H1 (cell line): Measurements from ENCODE around the gene PPP1R12A. TPM values are rescaled to one million over a fixed set of nuclear protein-coding genes. Genes with fewer than 3 reads are reported as not detected.
A peak's percentile ranks its signal among the peaks of the same experiment; 100 is the strongest.

Experiments
- CTCF ChIA-PET: fragments of 300-600 bp; sonication (Branson Sonifier 250); formaldehyde crosslinking; loops from one replicate; lab custom pipeline; 2021; ENCODE audit not compliant: partially characterized antibody; lab: Charles Lee
- POLR2A ChIA-PET: fragments of 300-600 bp; sonication (Branson Sonifier 250); formaldehyde crosslinking; loops from one replicate; lab custom pipeline; 2021; ENCODE audit warnings: inconsistent platforms; ENCODE audit not compliant: partially characterized antibody; lab: Charles Lee
- DNase-seq, 2 experiments: peaks; one replicate each; pipeline versions ENCODE4 v3.0.0 to v3.0.0-alpha.2; 2010 to 2022; ENCODE audit warnings: low spot score in 2 of 2, low read depth in 1 of 2, mixed read lengths in 1 of 2
- FAIRE-seq: peaks from 2 replicates; lab custom pipeline; 2011; peaks lifted over from hg19 to GRCh38; lab: Jason Lieb, UNC
- H2AFZ ChIP-seq: 2 replicates; pipeline ENCODE4 v1.8.1; 2012; ENCODE audit warnings: low read length, inconsistent platforms
- H2AK5ac ChIP-seq: 2 replicates; pipeline ENCODE4 v1.6.1; 2013; ENCODE audit warnings: low read depth, low read length
- H2BK120ac ChIP-seq: replicated peaks from 2 replicates; pipeline ENCODE3; 2013; ENCODE audit warnings: low read depth, low read length, inconsistent platforms
- H2BK12ac ChIP-seq: 2 replicates; pipeline ENCODE4 v1.6.1; 2013; ENCODE audit warnings: low read depth, low read length
- H2BK15ac ChIP-seq: 2 replicates; pipeline ENCODE4 v1.6.1; 2013; ENCODE audit warnings: low read length
- H2BK20ac ChIP-seq: 2 replicates; pipeline ENCODE4 v1.6.1; 2013; ENCODE audit warnings: low read length
- H2BK5ac ChIP-seq: 2 replicates; pipeline ENCODE4 v1.6.1; 2013; ENCODE audit warnings: low read depth, low read length
- H3K14ac ChIP-seq: 2 replicates; pipeline ENCODE4 v1.6.1; 2013; ENCODE audit warnings: inconsistent platforms; ENCODE audit not compliant: insufficient read length
- H3K18ac ChIP-seq: 2 replicates; pipeline ENCODE4 v1.6.1; 2013; ENCODE audit warnings: low read length; ENCODE audit errors: extremely low read depth
- H3K23ac ChIP-seq: 2 replicates; pipeline ENCODE4 v1.6.1; 2013; ENCODE audit warnings: inconsistent platforms; ENCODE audit not compliant: insufficient read length
- H3K23me2 ChIP-seq: 2 replicates; pipeline ENCODE4 v1.6.1; 2013; ENCODE audit warnings: low read depth, low read length
- H3K27ac ChIP-seq: 2 replicates; pipeline ENCODE4 v1.6.1; 2011; ENCODE audit warnings: low read depth, low read length, inconsistent platforms
- H3K27me3 ChIP-seq, 4 experiments: replicated peaks in 1 of 4; 1 replicate in 1 of 4; 2 replicates in 3 of 4; pipeline versions ENCODE4 v1.6.1 to v1.8.1; 2011 to 2013; ENCODE audit warnings: low read length in 3 of 4, mild to moderate bottlenecking in 3 of 4, inconsistent platforms in 2 of 4, mixed read lengths in 2 of 4, moderate library complexity in 1 of 4; ENCODE audit not compliant: control insufficient read depth in 3 of 4, insufficient read depth in 3 of 4; ENCODE audit errors: extremely low read depth in 1 of 4
- H3K36me3 ChIP-seq, 4 experiments: 2 replicates each; pipeline versions ENCODE4 v1.6.1 to v1.8.1; 2011 to 2013; ENCODE audit warnings: mild to moderate bottlenecking in 4 of 4, low read length in 3 of 4, moderate library complexity in 2 of 4, control low read depth in 1 of 4, inconsistent platforms in 1 of 4; ENCODE audit not compliant: insufficient read depth in 4 of 4, control insufficient read depth in 2 of 4
- H3K4ac ChIP-seq: replicated peaks from 2 replicates; pipeline ENCODE3; 2013; ENCODE audit warnings: low read length, low read depth, mixed read lengths, inconsistent platforms; ENCODE audit not compliant: insufficient read length
- H3K4me1 ChIP-seq, 4 experiments: replicated peaks in 1 of 4; 1 replicate in 1 of 4; 2 replicates in 3 of 4; pipeline versions ENCODE4 v1.6.1 to v1.8.1; 2011 to 2013; ENCODE audit warnings: low read length in 3 of 4, inconsistent platforms in 2 of 4, mixed read lengths in 1 of 4; ENCODE audit not compliant: insufficient read depth in 4 of 4, control insufficient read depth in 3 of 4
- H3K4me2 ChIP-seq, 2 experiments: 2 replicates each; pipeline versions ENCODE4 v1.6.1 to v1.8.1; 2011 to 2013; ENCODE audit warnings: low read depth in 2 of 2, low read length in 2 of 2, control low read depth in 1 of 2, inconsistent platforms in 1 of 2, mild to moderate bottlenecking in 1 of 2; ENCODE audit not compliant: insufficient read depth in 1 of 2
- H3K4me3 ChIP-seq, 4 experiments: fragments of 200-600, 300-600 bp in 1 of 4; sonication (generic), shearing (Covaris generic), sonication (Bioruptor Twin) in 1 of 4; 2 replicates each; pipeline versions ENCODE4 v1.5.1 to v1.8.1; 2011 to 2016; ENCODE audit warnings: low read length in 4 of 4, low read depth in 3 of 4, control low read depth in 2 of 4, inconsistent platforms in 2 of 4, mild to moderate bottlenecking in 2 of 4, mixed read lengths in 1 of 4, moderate library complexity in 1 of 4; ENCODE audit not compliant: insufficient read depth in 2 of 4; ENCODE audit errors: extremely low read depth in 1 of 4
- H3K56ac ChIP-seq: replicated peaks from 2 replicates; pipeline ENCODE3; 2013; ENCODE audit warnings: low read depth, mild to moderate bottlenecking, mixed read lengths, low read length, inconsistent platforms; ENCODE audit not compliant: insufficient read length
- H3K79me1 ChIP-seq: 2 replicates; pipeline ENCODE4 v1.6.1; 2013; ENCODE audit warnings: low read depth, low read length, control low read depth
- H3K79me2 ChIP-seq, 2 experiments: 2 replicates each; pipeline versions ENCODE4 v1.6.1 to v1.8.1; 2012 to 2013; ENCODE audit warnings: low read length in 2 of 2, mild to moderate bottlenecking in 2 of 2, inconsistent platforms in 1 of 2; ENCODE audit not compliant: insufficient read depth in 2 of 2, control insufficient read depth in 1 of 2
- H3K9ac ChIP-seq, 4 experiments: replicated peaks in 1 of 4; 1 replicate in 1 of 4; 2 replicates in 3 of 4; pipeline versions ENCODE4 v1.6.1 to v1.8.1; 2011 to 2013; ENCODE audit warnings: low read depth in 3 of 4, low read length in 3 of 4, control low read depth in 2 of 4, mild to moderate bottlenecking in 2 of 4, moderate library complexity in 2 of 4, inconsistent platforms in 1 of 4; ENCODE audit errors: extremely low read depth in 1 of 4
- H3K9me3 ChIP-seq, 2 experiments: 2 replicates each; pipeline versions ENCODE4 v1.6.1 to v1.8.1; 2012 to 2013; ENCODE audit warnings: mild to moderate bottlenecking in 2 of 2, moderate library complexity in 2 of 2, control low read depth in 1 of 2, inconsistent platforms in 1 of 2, low read depth in 1 of 2, low read length in 1 of 2, mixed read lengths in 1 of 2; ENCODE audit not compliant: insufficient read depth in 2 of 2
- H4K20me1 ChIP-seq, 2 experiments: replicated peaks in 1 of 2; 2 replicates each; pipeline versions ENCODE3 to v1.8.1; 2011 to 2013; ENCODE audit warnings: inconsistent platforms in 2 of 2, low read length in 2 of 2, mild to moderate bottlenecking in 1 of 2; ENCODE audit not compliant: insufficient read depth in 2 of 2, control insufficient read depth in 1 of 2
- H4K5ac ChIP-seq: 2 replicates; pipeline ENCODE4 v1.6.1; 2013; ENCODE audit warnings: low read length, low read depth, mixed read lengths, inconsistent platforms; ENCODE audit not compliant: insufficient read length
- H4K8ac ChIP-seq: 2 replicates; pipeline ENCODE4 v1.8.0; 2013; ENCODE audit warnings: mild to moderate bottlenecking, moderate library complexity, low read length, inconsistent platforms; ENCODE audit not compliant: insufficient read depth; ENCODE audit errors: extremely low read depth
- H4K91ac ChIP-seq: replicated peaks from 2 replicates; pipeline ENCODE3; 2013; ENCODE audit warnings: low read length, mixed read lengths, inconsistent platforms; ENCODE audit not compliant: insufficient read length
- CHD2 ChIP-seq: IDR thresholded peaks from 2 replicates; pipeline ENCODE4 v1.6.1; 2012; ENCODE audit warnings: low read length, improper control_type of control experiment
- JUND ChIP-seq: IDR thresholded peaks from 2 replicates; pipeline ENCODE4 v1.6.1; 2011; ENCODE audit warnings: mild to moderate bottlenecking, improper control_type of control experiment, low read length
- WGBS, 2 experiments: shearing (Covaris generic) in 1 of 2; methylation state at CpG; one replicate each; pipeline versions ENCODE4 v1.1.6 to v1.1.7; 2013 to 2015; ENCODE audit warnings: low lambda C conversion rate in 2 of 2, mixed read lengths in 2 of 2, inconsistent platforms in 1 of 2, low coverage in 1 of 2, missing lambda C conversion rate in 1 of 2; ENCODE audit not compliant: insufficient replicate concordance in 2 of 2, insufficient coverage in 1 of 2, insufficient read length in 1 of 2; ENCODE audit errors: extremely low coverage in 1 of 2, missing lambda C conversion rate in 1 of 2; 5-methylcytosine and 5-hydroxymethylcytosine counted together
- polyA plus RNA-seq, 7 experiments: library from polyadenylated mRNA; depleted of rRNA in 3 of 7; stranded (reverse) in 5 of 7; unstranded in 2 of 7; fragments of >200 nt in 5 of 7; fragments of 200-250 nt in 2 of 7; gene quantifications; 1 replicate in 5 of 7; 2 replicates in 1 of 7; 4 replicates in 1 of 7; pipeline versions ENCODE4 v1.2.1 to v1.2.3, GENCODE V29; 2011 to 2013; ENCODE audit warnings: missing spikeins in 2 of 7, mixed read lengths in 2 of 7
- total RNA-seq: library from RNA; stranded (reverse); fragmentation: NEBNext Ultra II Directional; extraction: Animal tissue kit (Norgen Biotek cat#: 25700); gene quantifications from 2 replicates; pipeline ENCODE4 v1.2.1, GENCODE V29; 2021

Gene PPP1R12A
- total and polyA plus RNA-seq, 2 of the 8 experiments (the other 6 are each of a cell fraction or from before 2014, with no cell fraction given) = 14.7 to 81.5 TPM

GRCh38 chr12:79897617-79898016 is 37.3 kb downstream of the PPP1R12A start:
- H3K4ac ChIP-seq = no peak overlapping the region
- no peak overlapping the region for H3K4me2 ChIP-seq
- DNase-seq (peak in 1 of 2 experiments; percentile 5), FAIRE-seq (no peak)
- H4K8ac ChIP-seq = no peak overlapping the region
- no peak overlapping the region for H3K27ac ChIP-seq
- TF ChIP-seq CHD2 (no peak), JUND (peak; percentile 74; the same call in 1 of the 2 replicates)
- H3K23me2 ChIP-seq = no peaks in the 10 kb centered on the region
- no peak overlapping the region for H2AFZ ChIP-seq
- no peaks in the 10 kb centered on the region for H3K36me3 ChIP-seq
- H3K9me3 ChIP-seq = no peaks in the 10 kb centered on the region
- H2BK12ac ChIP-seq = no peak overlapping the region
- no peaks in the 10 kb centered on the region for H3K79me1 ChIP-seq
- H3K23ac ChIP-seq = no peak overlapping the region
- no peaks in the 10 kb centered on the region for H3K4me1 ChIP-seq
- H2BK15ac ChIP-seq = no peak overlapping the region
- H2BK20ac ChIP-seq = no peak overlapping the region
- no peak overlapping the region for H3K18ac ChIP-seq
- H3K14ac ChIP-seq = no peak overlapping the region
- no peaks in the 10 kb centered on the region for H3K27me3 ChIP-seq
- no peak overlapping the region for H3K56ac ChIP-seq
- H4K91ac ChIP-seq = no peak overlapping the region
- peaks cover 2 to 4% of the 10 kb centered on the region in 2 experiments for H4K20me1 ChIP-seq
- H3K79me2 ChIP-seq = peaks cover 0 to 95% of the 10 kb centered on the region in 2 experiments; a peak in 3 of 4 replicates
- no peak overlapping the region for H2BK120ac ChIP-seq
- no peak overlapping the region for H4K5ac ChIP-seq
- no peak overlapping the region for H2BK5ac ChIP-seq
- no peak overlapping the region for H3K4me3 ChIP-seq
- 75% methylated on average over 1 of the region's 1 CpG; no CpG with 5 or more reads in 1 of the 2 experiments for WGBS, 2 experiments
- H3K9ac ChIP-seq = no peak overlapping the region
- H2AK5ac ChIP-seq = no peak overlapping the region
- ChIA-PET POLR2A (interaction anchor here (1.4 kb wide), 1 partner anchor 8 kb away, joined by 3 read pairs; no protein-coding TSS in a partner anchor), CTCF (interaction anchor here (1.1 kb wide), 1 partner anchor 9 kb away, joined by 3 read pairs; no protein-coding TSS in a partner anchor)
